ENCODE measurements around the gene DUSP22. TPM values are rescaled to one million over a fixed set of nuclear protein-coding genes. Genes with fewer than 3 reads are reported as not detected.

DUSP22 gene
- polyA plus RNA-seq, 1 experiment: 9.8 TPM

DNA sequence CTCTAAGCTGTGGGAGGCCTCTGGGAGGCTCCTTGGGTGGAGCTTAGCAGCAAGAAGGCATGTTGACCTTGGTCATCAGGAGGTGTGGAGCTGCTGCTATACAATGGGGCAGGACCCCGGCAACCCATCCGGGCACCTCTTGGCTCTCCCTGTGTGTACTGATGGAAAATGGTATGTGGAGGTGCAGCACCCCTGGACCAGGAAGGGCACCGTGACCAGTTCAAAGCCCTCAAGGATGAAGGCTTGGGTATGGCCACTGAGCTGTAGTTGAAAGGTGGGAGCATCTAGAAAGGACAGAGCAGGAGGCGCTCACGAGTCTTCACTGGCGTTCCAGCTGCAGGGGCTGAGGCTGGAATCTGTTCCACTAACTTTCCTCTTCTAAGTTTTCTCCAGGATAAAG lies 92.6 kb downstream of the DUSP22 start:
- no peak overlapping the region for H3K4me3 ChIP-seq (ENCODE audit: low read depth, low read length)
- CTCF ChIA-PET: interaction anchor here (0.6 to 0.8 kb wide), 2 partner anchors 11 to 218 kb away, joined by 3 read pairs; no protein-coding TSS in a partner anchor
- TF ChIP-seq, protein P1, sequence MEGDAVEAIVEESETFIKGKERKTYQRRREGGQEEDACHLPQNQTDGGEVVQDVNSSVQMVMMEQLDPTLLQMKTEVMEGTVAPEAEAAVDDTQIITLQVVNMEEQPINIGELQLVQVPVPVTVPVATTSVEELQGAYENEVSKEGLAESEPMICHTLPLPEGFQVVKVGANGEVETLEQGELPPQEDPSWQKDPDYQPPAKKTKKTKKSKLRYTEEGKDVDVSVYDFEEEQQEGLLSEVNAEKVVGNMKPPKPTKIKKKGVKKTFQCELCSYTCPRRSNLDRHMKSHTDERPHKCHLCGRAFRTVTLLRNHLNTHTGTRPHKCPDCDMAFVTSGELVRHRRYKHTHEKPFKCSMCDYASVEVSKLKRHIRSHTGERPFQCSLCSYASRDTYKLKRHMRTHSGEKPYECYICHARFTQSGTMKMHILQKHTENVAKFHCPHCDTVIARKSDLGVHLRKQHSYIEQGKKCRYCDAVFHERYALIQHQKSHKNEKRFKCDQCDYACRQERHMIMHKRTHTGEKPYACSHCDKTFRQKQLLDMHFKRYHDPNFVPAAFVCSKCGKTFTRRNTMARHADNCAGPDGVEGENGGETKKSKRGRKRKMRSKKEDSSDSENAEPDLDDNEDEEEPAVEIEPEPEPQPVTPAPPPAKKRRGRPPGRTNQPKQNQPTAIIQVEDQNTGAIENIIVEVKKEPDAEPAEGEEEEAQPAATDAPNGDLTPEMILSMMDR (IDR thresholded peaks at IDR 0.05; ENCODE audit: insufficient read depth, low read depth, low read length): no peak
- H3K27me3 ChIP-seq (ENCODE audit: control insufficient read depth, insufficient read depth, low read length): peaks cover 7% of the 10 kb centered on the region
- no peaks in the 10 kb centered on the region for H3K36me3 ChIP-seq (ENCODE audit: control insufficient read depth, insufficient read depth, low read length)
- POLR2A ChIA-PET: no interaction called here
- no peak for DNase-seq (ENCODE audit: low read depth)

DNA sequence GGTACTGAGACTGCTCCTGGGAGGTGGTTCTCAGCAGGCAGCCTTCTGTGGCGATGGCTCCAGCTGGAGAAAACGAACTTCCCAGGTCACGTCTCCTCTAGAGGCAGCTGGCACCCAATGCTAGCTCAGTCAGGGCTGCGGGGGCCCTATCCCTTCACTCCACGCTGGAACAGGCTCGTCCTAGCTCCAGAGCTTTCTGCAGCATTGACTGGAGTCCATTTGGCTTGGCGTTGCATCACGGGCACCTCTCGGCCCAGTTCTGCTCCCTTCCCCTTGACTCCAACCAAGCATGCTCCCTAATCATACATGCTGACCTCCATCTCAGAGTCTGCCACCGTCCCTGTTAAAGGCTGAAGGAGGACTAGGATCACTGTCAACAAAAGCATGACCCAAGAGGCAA lies 93.3 kb downstream of the DUSP22 start:
- Histone ChIP-seq H3K4me3 (ENCODE audit: low read depth, low read length) (no peak overlapping the region), H3K36me3 (ENCODE audit: control insufficient read depth, insufficient read depth, low read length) (no peaks in the 10 kb centered on the region), H3K27me3 (ENCODE audit: control insufficient read depth, insufficient read depth, low read length) (peaks cover 11% of the 10 kb centered on the region)
- ChIA-PET POLR2A (no interaction called here), CTCF (interaction anchor here (0.6 to 0.8 kb wide), 2 partner anchors 10 to 219 kb away, joined by 3 read pairs; no protein-coding TSS in a partner anchor)
- TF ChIP-seq, protein P1 (IDR thresholded peaks at IDR 0.05; ENCODE audit: insufficient read depth, low read depth, low read length): no peak
- DNase-seq (ENCODE audit: low read depth): no peak

DNA sequence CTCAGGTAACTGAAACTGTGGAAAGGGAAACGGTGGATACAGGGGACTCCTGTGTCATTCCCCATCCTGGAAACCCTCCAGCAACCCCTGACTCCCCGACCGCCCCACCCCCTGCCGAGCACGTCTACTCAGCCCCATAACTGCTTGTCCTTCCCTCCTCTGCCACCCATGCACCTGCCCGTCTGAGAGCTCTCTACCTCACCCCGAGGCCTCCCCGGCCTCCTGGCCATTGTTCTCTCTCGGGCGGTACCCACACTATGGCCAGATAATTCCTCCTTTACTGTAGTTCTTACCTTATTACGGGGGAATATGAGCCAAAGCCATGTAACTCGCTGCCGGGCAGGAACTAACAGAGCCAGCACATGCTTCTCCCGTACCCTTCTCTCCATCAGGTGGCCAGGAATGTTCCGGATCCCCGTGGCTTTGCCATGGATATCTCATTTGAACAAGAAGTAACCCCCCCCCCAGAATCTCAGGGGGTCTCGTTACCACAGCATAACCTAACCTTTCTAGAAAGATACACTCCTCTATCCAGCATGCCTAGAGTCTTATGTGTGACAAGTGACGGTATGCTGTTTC lies 94.5 kb downstream of the DUSP22 start:
- CTCF ChIA-PET: interaction anchor here (0.6 kb wide), 1 partner anchor 140 kb away, joined by 3 read pairs; no protein-coding TSS in a partner anchor
- POLR2A ChIA-PET: no interaction called here
- H3K27me3 ChIP-seq (ENCODE audit: control insufficient read depth, insufficient read depth, low read length): peaks cover 19% of the 10 kb centered on the region

DNA sequence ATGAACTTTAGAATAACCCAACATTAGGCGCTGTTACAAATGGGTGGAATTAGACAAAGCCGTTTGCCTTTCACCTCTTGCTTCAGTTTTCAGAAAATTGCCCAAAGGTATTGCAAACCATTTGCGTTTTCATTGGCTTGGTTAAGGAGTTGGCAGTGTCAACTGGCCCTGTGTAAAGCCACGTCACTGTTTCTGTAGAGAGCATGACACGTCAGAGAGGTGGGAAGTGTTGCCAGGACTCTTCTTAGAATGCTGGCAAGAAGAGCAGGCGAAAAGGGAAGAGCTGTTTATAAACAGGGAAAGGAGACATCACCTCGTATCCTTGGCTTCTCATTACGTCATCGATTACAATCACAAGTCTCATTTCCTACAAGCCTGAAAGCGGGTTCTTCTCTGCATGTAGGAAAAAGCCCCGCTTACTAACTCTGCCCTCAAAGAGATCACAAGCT lies 95.0 kb downstream of the DUSP22 start:
- DNase-seq (ENCODE audit: low read depth): no peak
- Histone ChIP-seq H3K4me3 (ENCODE audit: low read depth, low read length) (no peak overlapping the region), H3K36me3 (ENCODE audit: control insufficient read depth, insufficient read depth, low read length) (no peaks in the 10 kb centered on the region), H3K27me3 (ENCODE audit: control insufficient read depth, insufficient read depth, low read length) (peaks cover 24% of the 10 kb centered on the region)
- TF ChIP-seq, protein P1 (IDR thresholded peaks at IDR 0.05; ENCODE audit: insufficient read depth, low read depth, low read length): no peak
- ChIA-PET CTCF (interaction anchor here (0.6 to 0.8 kb wide), 2 partner anchors 11 to 140 kb away, joined by 3 to 4 read pairs; no protein-coding TSS in a partner anchor), POLR2A (no interaction called here)

More for the DNA sequence above, 94.5 kb downstream of the DUSP22 start:
- no peak for DNase-seq (ENCODE audit: low read depth)
- H3K4me3 ChIP-seq (ENCODE audit: low read depth, low read length): no peak overlapping the region
- TF ChIP-seq, protein P1 (IDR thresholded peaks at IDR 0.05; ENCODE audit: insufficient read depth, low read depth, low read length): no peak
- H3K36me3 ChIP-seq (ENCODE audit: control insufficient read depth, insufficient read depth, low read length): no peaks in the 10 kb centered on the region

DNA sequence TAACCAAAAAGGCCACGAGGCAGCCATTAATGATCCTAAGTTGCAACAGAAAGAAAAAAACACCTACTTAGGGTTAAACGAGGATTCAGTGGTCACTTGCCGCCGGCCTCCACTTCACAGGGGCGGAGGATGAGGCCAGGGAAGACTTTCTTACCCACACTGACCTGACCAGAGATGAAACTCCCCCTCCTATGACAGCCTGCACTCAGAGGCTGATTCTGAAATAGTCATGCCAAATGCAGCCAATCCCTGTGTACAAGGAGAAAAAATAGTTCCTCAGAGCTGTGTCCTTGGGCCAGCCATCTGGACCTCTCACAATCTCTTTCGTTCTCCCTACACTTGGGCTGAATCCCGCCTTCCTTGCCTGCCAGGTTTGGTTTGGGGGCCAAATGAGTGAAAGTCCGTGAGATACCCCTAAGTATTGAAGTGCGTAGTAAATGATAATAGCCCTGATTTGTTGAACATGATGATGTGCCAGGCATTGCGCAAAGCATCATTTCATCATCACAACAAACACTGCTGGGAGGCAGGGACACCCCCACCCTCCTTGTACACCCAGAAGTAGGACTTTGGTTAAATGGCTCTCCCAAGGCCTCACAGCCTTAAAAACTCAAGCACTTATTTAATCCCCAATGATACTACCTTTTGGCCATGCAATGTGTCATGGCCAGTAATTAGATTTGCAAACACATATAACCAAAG lies 96.1 kb downstream of the DUSP22 start:
- DNase-seq (ENCODE audit: low read depth): no peak
- TF ChIP-seq, protein P1 (IDR thresholded peaks at IDR 0.05; ENCODE audit: insufficient read depth, low read depth, low read length): no peak

More for the DNA sequence above, 96.1 kb downstream of the DUSP22 start:
- Histone ChIP-seq H3K27me3 (ENCODE audit: control insufficient read depth, insufficient read depth, low read length) (peaks cover 28% of the 10 kb centered on the region), H3K36me3 (ENCODE audit: control insufficient read depth, insufficient read depth, low read length) (no peaks in the 10 kb centered on the region), H3K4me3 (ENCODE audit: low read depth, low read length) (no peak overlapping the region)
- POLR2A ChIA-PET: no interaction called here
- CTCF ChIA-PET: interaction anchor here (0.8 kb wide), 1 partner anchor 12 kb away, joined by 4 read pairs; no protein-coding TSS in a partner anchor

All from BJ (cell line).